HEK293 (cell line): ENCODE results near the gene C8G.

ENCODE experiments used
- CTCF ChIA-PET: fragments of 350-600 bp; formaldehyde crosslinking; extraction: SDS; loops from one replicate; lab custom pipeline; 2021; ENCODE audit warnings: antibody characterized with exemption; lab: Yijun Ruan, JAX
- POLR2A ChIA-PET: fragments of 300-600 bp; formaldehyde crosslinking; extraction: SDS; loops from one replicate; lab custom pipeline; 2020; ENCODE audit warnings: antibody characterized with exemption, inconsistent platforms; lab: Yijun Ruan, JAX
- H3K27ac ChIP-seq: fragments of 200-500 bp; sonication (Bioruptor generic); 2 replicates; pipeline ENCODE4 v1.5.1; 2014; ENCODE audit warnings: low read depth, low read length, control low read depth, inconsistent platforms; ENCODE audit errors: extremely low read depth
- H3K36me3 ChIP-seq, 2 experiments: fragments of 200-500 bp in 1 of 2; sonication (Bioruptor generic) in 1 of 2; 1 replicate in 1 of 2; 2 replicates in 1 of 2; pipeline ENCODE4 v1.5.1; 2014 to 2017; ENCODE audit warnings: inconsistent platforms in 2 of 2, low read length in 2 of 2; ENCODE audit not compliant: control insufficient read depth in 2 of 2, insufficient read depth in 1 of 2
- H3K4me1 ChIP-seq: fragments of 200-500 bp; sonication (Bioruptor generic); 2 replicates; pipeline ENCODE4 v1.5.1; 2014; ENCODE audit warnings: mild to moderate bottlenecking, low read length, inconsistent platforms; ENCODE audit not compliant: control insufficient read depth, insufficient read depth
- H3K4me3 ChIP-seq: 2 replicates; pipeline ENCODE4 v1.5.1; 2011; ENCODE audit warnings: low read depth, mild to moderate bottlenecking, control low read depth, low read length, moderate library complexity
- H3K9me3 ChIP-seq: fragments of 200-500 bp; sonication (Bioruptor generic); 2 replicates; pipeline ENCODE4 v1.5.1; 2014; ENCODE audit warnings: low read depth, low read length, inconsistent platforms; ENCODE audit not compliant: control insufficient read depth, insufficient read depth
- EGR2 ChIP-seq: fragments of 450-650 bp; formaldehyde crosslinking; IDR thresholded peaks from 2 replicates; pipeline ENCODE4 v1.5.1; 2016; ENCODE audit warnings: low read depth, missing biosample characterization, missing genetic modification characterization
- GLIS1 ChIP-seq: fragments of 450-650 bp; formaldehyde crosslinking; IDR thresholded peaks from 2 replicates; pipeline ENCODE4 v1.5.1; 2016; ENCODE audit warnings: missing biosample characterization, missing genetic modification characterization
- GLIS2 ChIP-seq: fragments of 450-650 bp; formaldehyde crosslinking; IDR thresholded peaks from 2 replicates; pipeline ENCODE4 v1.5.1; 2016; ENCODE audit warnings: missing biosample characterization, missing genetic modification characterization
- HIC1 ChIP-seq: fragments of 450-650 bp; formaldehyde crosslinking; IDR thresholded peaks from 2 replicates; pipeline ENCODE4 v1.5.1; 2016; ENCODE audit warnings: missing biosample characterization, missing genetic modification characterization
- KLF9 ChIP-seq: fragments of 450-650 bp; formaldehyde crosslinking; IDR thresholded peaks from 2 replicates; pipeline ENCODE4 v1.5.1; 2016; ENCODE audit warnings: missing biosample characterization, missing genetic modification characterization, low read depth
- ZBTB21 ChIP-seq: fragments of 450-650 bp; formaldehyde crosslinking; IDR thresholded peaks from 2 replicates; pipeline ENCODE4 v1.5.1; 2017; ENCODE audit warnings: missing biosample characterization, missing genetic modification characterization
- ZBTB44 ChIP-seq: fragments of 450-650 bp; IDR thresholded peaks from 2 replicates; pipeline ENCODE4 v1.5.1; 2018; ENCODE audit warnings: missing biosample characterization, mild to moderate bottlenecking, missing genetic modification characterization
- ZFHX2 ChIP-seq: fragments of 450-650 bp; formaldehyde crosslinking; conservative IDR thresholded peaks from 2 replicates; pipeline ENCODE4 v1.5.1; 2016; ENCODE audit warnings: missing biosample characterization, missing genetic modification characterization
- ZIC2 ChIP-seq: fragments of 450-650 bp; formaldehyde crosslinking; IDR thresholded peaks from 2 replicates; pipeline ENCODE4 v1.5.1; 2016; ENCODE audit warnings: missing biosample characterization, missing genetic modification characterization
- ZNF16 ChIP-seq: fragments of 450-650 bp; formaldehyde crosslinking; IDR thresholded peaks from 2 replicates; pipeline ENCODE4 v1.5.1; 2016; ENCODE audit warnings: low read depth, missing biosample characterization, missing genetic modification characterization
- ZNF18 ChIP-seq: fragments of 450-650 bp; formaldehyde crosslinking; IDR thresholded peaks from 2 replicates; pipeline ENCODE4 v1.5.1; 2016; ENCODE audit warnings: missing biosample characterization, missing genetic modification characterization
- ZNF23 ChIP-seq: fragments of 450-650 bp; formaldehyde crosslinking; IDR thresholded peaks from 2 replicates; pipeline ENCODE4 v1.5.1; 2016; ENCODE audit warnings: missing biosample characterization, missing genetic modification characterization, borderline replicate concordance
- ZNF768 ChIP-seq: fragments of 450-650 bp; formaldehyde crosslinking; IDR thresholded peaks from 2 replicates; pipeline ENCODE4 v1.5.1; 2018; ENCODE audit warnings: missing biosample characterization, mild to moderate bottlenecking, missing genetic modification characterization
- ZSCAN4 ChIP-seq: fragments of 450-650 bp; formaldehyde crosslinking; IDR thresholded peaks from 2 replicates; pipeline ENCODE4 v1.5.1; 2017; ENCODE audit warnings: missing biosample characterization, missing genetic modification characterization
- TF ChIP-seq, protein P1 (sequence below): fragments of 450-650 bp; formaldehyde crosslinking; IDR thresholded peaks from 2 replicates; pipeline ENCODE4 v1.5.1; 2016; ENCODE audit warnings: missing biosample characterization, missing genetic modification characterization
- TF ChIP-seq, protein P2 (sequence below): fragments of 450-650 bp; formaldehyde crosslinking; IDR thresholded peaks from 2 replicates; pipeline ENCODE4 v1.5.1; 2016; ENCODE audit warnings: missing biosample characterization, missing genetic modification characterization

The C8G gene

GRCh38 chr9:136946228-136947027 is 1.4 kb downstream of the C8G start (continued):
- TF ChIP-seq EGR2 (tag by site-specific recombination), result no peak
- TF ChIP-seq ZBTB44 (tag by site-specific recombination), result no peak
- TF ChIP-seq, protein P1, sequence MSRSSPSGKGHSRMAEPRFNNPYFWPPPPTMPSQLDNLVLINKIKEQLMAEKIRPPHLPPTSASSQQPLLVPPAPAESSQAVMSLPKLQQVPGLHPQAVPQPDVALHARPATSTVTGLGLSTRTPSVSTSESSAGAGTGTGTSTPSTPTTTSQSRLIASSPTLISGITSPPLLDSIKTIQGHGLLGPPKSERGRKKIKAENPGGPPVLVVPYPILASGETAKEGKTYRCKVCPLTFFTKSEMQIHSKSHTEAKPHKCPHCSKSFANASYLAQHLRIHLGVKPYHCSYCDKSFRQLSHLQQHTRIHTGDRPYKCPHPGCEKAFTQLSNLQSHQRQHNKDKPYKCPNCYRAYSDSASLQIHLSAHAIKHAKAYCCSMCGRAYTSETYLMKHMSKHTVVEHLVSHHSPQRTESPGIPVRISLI (tag by site-specific recombination), result no peak

DNA sequence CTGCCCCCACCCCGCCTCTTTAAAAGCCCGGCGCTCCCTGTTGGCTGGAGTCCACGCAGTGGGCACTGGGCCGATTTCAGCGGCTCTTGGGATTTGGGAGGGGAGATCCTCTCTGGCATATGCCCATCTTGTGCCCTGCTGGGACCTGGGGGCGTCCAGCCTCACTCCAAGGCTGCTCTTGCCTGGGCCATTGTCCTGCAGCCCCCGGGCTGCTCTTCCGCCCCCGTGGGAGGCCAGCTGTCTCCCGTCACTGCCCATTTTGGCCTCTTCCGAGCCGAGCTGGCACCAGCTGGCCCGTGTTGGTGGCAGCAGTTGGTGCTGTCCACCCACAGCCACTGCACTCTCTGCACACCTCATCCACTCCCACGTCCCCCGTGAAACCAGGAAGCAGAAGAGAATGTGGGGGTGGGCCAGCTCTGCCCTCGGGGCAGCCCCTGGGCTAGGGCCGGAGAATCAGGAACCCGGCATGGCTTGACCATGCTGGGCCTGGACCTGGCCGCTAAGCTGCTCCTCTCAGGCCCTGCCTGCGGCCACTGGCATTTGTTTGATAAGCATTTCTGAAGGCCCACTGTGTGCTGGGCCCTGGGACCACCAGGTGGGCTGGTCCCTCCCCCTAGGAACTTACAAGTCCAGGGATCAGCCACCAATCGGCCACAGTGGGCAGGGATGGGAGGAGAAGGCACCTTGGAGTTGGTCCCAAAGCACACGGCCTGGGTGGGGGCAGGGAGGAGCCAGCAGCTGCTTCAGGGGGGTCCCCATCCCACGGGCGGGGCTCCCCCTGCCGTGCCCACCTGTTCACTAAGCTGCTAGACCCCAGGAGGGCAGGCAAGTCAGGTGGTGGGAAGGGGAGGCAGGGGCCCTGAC is 2.2 kb downstream of the C8G start:
- TF ChIP-seq GLIS2 (tag by site-specific recombination) (peak; percentile 51; the same call in 1 of the 2 replicates), ZFHX2 (tag by site-specific recombination) (peak; percentile 91), ZBTB21 (no peak), ZNF23 (tag by site-specific recombination) (no peak), ZNF16 (no peak), EGR2 (tag by site-specific recombination) (peak; percentile 89), HIC1 (0 out of 2 replicates have a peak, but pooled peaks have one; percentile 60), KLF9 (tag by site-specific recombination) (no peak), GLIS1 (tag by site-specific recombination) (peak; percentile 68), ZSCAN4 (tag by site-specific recombination) (no peak), ZNF18 (no peak), ZIC2 (tag by site-specific recombination) (0 out of 2 replicates have a peak, but pooled peaks have one; percentile 9), ZNF768 (no peak)
- TF ChIP-seq, protein P2, sequence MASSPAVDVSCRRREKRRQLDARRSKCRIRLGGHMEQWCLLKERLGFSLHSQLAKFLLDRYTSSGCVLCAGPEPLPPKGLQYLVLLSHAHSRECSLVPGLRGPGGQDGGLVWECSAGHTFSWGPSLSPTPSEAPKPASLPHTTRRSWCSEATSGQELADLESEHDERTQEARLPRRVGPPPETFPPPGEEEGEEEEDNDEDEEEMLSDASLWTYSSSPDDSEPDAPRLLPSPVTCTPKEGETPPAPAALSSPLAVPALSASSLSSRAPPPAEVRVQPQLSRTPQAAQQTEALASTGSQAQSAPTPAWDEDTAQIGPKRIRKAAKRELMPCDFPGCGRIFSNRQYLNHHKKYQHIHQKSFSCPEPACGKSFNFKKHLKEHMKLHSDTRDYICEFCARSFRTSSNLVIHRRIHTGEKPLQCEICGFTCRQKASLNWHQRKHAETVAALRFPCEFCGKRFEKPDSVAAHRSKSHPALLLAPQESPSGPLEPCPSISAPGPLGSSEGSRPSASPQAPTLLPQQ (tag by site-specific recombination), result no peak
- Histone ChIP-seq H3K36me3 (peaks cover 0 to 11% of the 10 kb centered on the region in 2 experiments; a peak in 1 of 3 replicates), H3K27ac (no peak overlapping the region), H3K4me1 (no peaks in the 10 kb centered on the region; the same call in 1 of the 2 replicates), H3K9me3 (no peaks in the 10 kb centered on the region), H3K4me3 (no peak overlapping the region)
- ChIA-PET CTCF (interaction anchor here (0.6 to 5.7 kb wide), 28 partner anchors 15 to 509 kb away, joined by 3 to 119 read pairs (median 6); partner anchors contain the start of genes CLIC3, NPDC1 and PAXX), POLR2A (interaction anchor here (0.8 to 4.9 kb wide), 11 partner anchors 29 to 147 kb away, joined by 3 to 24 read pairs (median 4); partner anchors contain the start of genes MAN1B1, PAXX and PTGDS)
